HG03039 (cell line): Measurements from ENCODE around the gene EBLN2.

Experiments used
- ATAC-seq: cut with Tn5 transposase; IDR thresholded peaks from one replicate; pipeline ENCODE4 v1.9.1; 2021; ENCODE audit warnings: mild to moderate bottlenecking, moderate library complexity; ENCODE audit not compliant: unreplicated experiment

EBLN2 gene

GRCh38 chr3:73101881-73102280, 40.4 kb downstream of the EBLN2 start:
- ATAC-seq: no peak

GRCh38 chr3:73107215-73107614, 45.8 kb downstream of the EBLN2 start:
- no peak for ATAC-seq

- no peak for ATAC-seq
These were observed 46.3 kb downstream of the EBLN2 start for GRCh38 chr3:73107676-73108187.

- ATAC-seq: no peak
These were observed 47.3 kb downstream of the EBLN2 start for GRCh38 chr3:73108750-73109149.

- no peak for ATAC-seq
These were observed 49.1 kb downstream of the EBLN2 start for GRCh38 chr3:73110530-73110929.
